ENCODE measurements around the gene S1PR2.

S1PR2 gene

GRCh38 chr19:10230861-10231611, at the start of gene S1PR2:
S1PR2 (minus strand) TSS chr19:10231331; CDS start chr19:10224905, 6,426 bp downstream.
- DNase-seq (ENCODE audit: low spot score) = peak; percentile 28

GRCh38 chr19:10279737-10280442, 48.8 kb upstream of the S1PR2 start:
- DNase-seq (ENCODE audit: low spot score) = no peak

- DNase-seq (ENCODE audit: low spot score) = no peak
Measured at GRCh38 chr19:10278935-10279334, 47.8 kb upstream of the S1PR2 start.

- no peak for DNase-seq (ENCODE audit: low spot score)
Measured at GRCh38 chr19:10277795-10278589, 46.9 kb upstream of the S1PR2 start.

GRCh38 chr19:10274589-10274988, 43.5 kb upstream of the S1PR2 start:
- DNase-seq (ENCODE audit: low spot score) = no peak

GRCh38 chr19:10271543-10272086, 40.5 kb upstream of the S1PR2 start:
- DNase-seq (ENCODE audit: low spot score) = no peak

GRCh38 chr19:10270616-10271394, 39.7 kb upstream of the S1PR2 start, which contains the start of gene ICAM1:
ICAM1 (plus strand) TSS chr19:10271120; CDS start chr19:10271160, 40 bp downstream.
- no peak for DNase-seq (ENCODE audit: low spot score)

GRCh38 chr19:10270180-10270615, 39.1 kb upstream of the S1PR2 start:
- no peak for DNase-seq (ENCODE audit: low spot score)

- peak; percentile 50 for DNase-seq (ENCODE audit: low spot score)
Measured at GRCh38 chr19:10269333-10270179, 38.4 kb upstream of the S1PR2 start.

- DNase-seq (ENCODE audit: low spot score) = no peak
Measured at GRCh38 chr19:10268071-10268470, 36.9 kb upstream of the S1PR2 start.

- no peak for DNase-seq (ENCODE audit: low spot score)
Measured at GRCh38 chr19:10266706-10267105, 35.6 kb upstream of the S1PR2 start.

GRCh38 chr19:10262771-10263170, 31.6 kb upstream of the S1PR2 start:
- DNase-seq (ENCODE audit: low spot score) = no peak

- DNase-seq (ENCODE audit: low spot score) = no peak
Measured at GRCh38 chr19:10260141-10260584, 29.0 kb upstream of the S1PR2 start.

- peak; percentile 48 for DNase-seq (ENCODE audit: low spot score)
Measured at GRCh38 chr19:10259162-10259905, 28.2 kb upstream of the S1PR2 start.

- no peak for DNase-seq (ENCODE audit: low spot score)
Measured at GRCh38 chr19:10258080-10258710, 27.1 kb upstream of the S1PR2 start.

- DNase-seq (ENCODE audit: low spot score) = no peak
Measured at GRCh38 chr19:10256970-10257615, 26.0 kb upstream of the S1PR2 start.

- DNase-seq (ENCODE audit: low spot score) = no peak
Measured at GRCh38 chr19:10256551-10256950, 25.4 kb upstream of the S1PR2 start.

GRCh38 chr19:10255358-10255757, 24.2 kb upstream of the S1PR2 start:
- DNase-seq (ENCODE audit: low spot score) = no peak

GRCh38 chr19:10254244-10254643, 23.1 kb upstream of the S1PR2 start:
- DNase-seq (ENCODE audit: low spot score) = no peak
